ENCODE data around the gene C19orf67. TPM values are rescaled to one million over a fixed set of nuclear protein-coding genes. Genes with fewer than 3 reads are reported as not detected.
"Not testable (repeated sequence)": the region's sequence is repeated elsewhere in the genome, so short reads cannot be mapped to it uniquely, and the experiment has no call there.

Gene C19orf67
- polyA plus RNA-seq, 3 donors: 0.10 TPM; not detected in 2

DNA sequence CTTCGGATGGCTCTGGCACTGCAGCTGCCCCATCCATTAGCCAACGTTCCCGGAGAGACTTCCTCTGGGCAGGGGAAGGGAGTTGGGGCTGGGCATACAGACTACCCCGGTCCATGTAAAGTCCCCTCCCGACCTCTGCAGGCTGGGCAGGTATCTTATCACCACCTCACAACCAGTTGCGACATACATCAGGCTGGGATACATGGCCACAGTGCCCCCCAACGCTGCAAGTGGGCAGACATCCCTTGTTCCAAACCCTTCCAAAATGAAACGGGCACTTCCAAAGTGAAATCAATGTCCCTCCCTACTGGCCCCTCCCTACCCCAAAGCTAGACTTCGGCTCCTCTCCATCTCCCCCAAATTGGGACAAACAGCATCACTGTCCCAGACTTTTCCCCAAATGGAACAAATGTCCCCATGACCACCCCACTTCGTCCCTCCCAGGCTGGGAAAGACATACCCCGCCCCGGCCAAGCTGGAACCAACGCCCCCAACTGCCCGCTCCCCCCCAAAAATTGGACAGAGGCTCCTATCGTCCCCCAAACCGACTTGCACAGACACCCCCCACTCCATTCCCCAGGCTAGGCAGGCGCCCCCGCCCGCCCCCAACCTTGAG, 28.7 kb downstream of the C19orf67 start:
- DNase-seq: no peak

DNA sequence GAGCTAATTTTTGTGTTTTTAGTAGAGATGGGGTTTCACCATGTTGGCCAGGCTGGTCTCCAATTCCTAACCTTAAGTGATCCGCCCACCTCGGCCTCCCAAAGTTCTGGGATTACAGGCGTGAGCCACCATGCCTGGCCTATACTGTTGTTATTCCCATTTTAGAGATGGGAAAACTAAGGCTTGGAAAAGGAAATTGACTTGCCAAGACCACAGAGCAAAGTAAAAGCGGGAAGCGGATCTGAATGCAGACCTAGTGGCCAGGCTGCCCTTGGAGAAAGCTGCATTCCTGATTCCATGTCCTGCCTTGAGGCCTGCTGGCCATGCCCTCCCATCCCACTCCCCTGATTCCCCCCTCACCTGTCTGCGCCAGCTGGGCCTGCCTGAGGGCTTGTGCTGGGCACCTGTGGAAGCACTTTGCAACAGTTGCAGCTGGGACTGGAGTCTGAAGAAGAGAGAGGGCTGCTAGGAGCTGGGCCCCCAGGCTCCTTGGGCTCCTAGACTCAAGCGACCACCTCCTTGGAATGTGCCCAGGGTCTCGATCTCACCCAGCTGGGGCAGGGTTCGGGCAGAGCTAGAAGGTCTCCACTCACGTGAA, 29.4 kb downstream of the C19orf67 start:
- no peak for DNase-seq

DNA sequence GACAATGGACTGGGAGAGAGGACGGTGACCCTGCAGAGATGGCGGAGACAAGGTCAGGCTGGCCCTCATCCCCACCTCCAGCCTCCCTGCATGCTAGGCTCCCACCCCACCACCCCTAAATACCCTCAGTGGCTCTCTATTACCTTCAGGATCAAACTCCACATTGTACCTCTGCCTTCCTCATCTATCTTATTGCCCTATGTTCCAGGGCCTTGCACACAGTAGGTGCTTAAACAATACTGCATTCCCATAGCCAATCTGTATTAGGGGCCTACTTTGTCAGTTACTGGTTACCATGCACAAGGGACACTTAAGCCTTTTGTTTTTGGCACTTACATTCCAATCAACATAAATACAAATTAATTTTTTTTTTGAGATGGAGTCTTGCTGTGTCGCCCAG, 30.2 kb downstream of the C19orf67 start:
- DNase-seq: no peak

DNA sequence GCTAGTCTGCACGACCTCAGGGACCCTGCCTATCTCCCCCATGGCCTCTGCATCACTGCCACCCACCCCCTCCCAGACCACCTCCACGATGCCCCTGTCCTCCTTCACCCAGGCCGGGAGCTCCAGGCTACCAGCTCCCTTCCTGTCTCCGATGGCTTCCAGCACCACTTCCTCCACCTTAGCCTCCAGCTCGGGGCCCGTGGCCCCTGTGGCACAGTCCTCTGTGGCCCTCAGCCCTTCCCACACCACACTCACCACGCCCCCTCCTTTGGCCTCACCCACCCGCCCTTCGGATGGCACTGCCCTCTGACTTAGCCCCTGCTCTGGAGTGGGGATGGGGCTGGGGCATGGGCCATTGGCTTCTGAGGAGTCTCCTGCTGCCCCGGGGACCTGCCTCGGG, 30.9 kb downstream of the C19orf67 start:
- DNase-seq: no peak

DNA sequence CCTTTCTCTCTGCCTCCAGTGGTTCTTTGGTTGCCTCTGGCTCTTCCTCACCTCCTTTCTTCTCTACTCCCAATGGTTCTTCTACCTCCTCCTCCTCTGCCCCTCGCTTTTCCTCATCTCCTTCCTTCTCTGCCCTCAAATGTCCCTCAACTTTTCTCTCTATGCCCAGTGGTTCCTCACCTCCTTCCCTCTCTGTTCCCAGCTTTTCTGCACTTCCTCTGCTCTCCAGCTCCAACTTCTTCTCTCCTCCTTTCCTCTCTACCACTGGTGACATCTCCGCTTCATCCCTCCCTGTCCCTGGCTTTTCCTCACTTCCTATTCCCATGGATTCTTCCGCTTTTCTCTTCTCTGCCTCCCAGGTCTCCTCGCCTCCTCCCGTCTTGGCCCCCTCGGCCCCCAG, 31.5 kb downstream of the C19orf67 start:
- no peak for DNase-seq

DNA sequence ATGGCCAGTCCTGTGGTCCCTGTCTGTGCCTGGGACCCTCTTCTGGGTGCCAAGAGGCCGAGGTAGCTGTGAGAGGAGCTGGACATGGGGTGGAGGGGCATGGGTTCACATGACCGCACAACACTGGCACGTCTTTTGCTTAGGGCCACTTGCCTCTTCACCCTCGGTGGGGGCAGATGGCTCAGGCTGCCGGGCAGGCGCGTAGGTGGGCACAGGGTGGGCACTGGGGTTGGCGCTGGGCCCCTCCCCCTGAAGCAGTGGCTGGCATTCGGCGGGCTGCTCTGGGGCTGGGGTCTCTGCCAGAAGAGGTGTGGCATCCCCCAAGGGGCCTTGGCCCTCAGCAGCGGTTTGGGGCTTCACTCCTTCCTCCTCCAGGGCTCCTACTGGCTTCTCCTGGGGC, 32.1 kb downstream of the C19orf67 start:
- no peak for DNase-seq

DNA sequence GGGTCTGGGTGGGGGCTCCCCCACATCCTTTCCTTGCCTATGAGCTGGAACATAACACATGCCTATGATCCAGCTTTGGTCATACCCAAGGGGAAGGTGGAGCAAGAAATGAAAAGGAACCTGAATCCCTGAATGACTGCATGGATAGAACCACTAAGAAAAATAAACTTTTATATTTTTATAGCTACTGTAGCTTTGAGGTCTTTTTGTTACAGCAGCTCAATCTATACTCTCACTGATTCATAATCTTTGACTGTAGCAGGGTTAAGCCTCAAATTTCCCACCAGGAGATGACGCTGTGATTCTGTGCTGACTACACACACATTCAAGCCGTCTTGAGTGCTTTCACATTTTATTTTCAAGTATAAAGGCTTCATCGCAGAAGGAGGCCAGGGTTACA, 32.6 kb downstream of the C19orf67 start:
- DNase-seq: no peak

DNA sequence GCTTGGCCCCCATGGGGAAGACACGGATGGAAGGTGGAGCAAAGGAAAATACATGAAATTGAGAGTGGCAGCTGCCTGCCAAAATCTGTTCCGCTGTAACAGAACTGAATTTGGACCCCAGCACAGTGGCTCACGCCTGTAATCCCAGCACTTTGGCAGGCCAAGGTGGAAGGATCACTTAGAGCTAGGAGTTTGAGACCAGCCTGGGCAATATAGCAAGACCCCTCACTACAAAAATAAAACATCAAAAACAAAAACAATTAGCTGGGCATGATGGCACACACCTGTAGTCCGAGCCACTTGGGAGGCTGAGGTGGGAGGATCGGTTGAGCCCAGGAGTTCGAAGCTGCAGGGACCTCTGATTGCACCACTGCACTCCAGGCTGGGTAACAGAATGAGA, 33.1 kb downstream of the C19orf67 start:
- DNase-seq: no peak

DNA sequence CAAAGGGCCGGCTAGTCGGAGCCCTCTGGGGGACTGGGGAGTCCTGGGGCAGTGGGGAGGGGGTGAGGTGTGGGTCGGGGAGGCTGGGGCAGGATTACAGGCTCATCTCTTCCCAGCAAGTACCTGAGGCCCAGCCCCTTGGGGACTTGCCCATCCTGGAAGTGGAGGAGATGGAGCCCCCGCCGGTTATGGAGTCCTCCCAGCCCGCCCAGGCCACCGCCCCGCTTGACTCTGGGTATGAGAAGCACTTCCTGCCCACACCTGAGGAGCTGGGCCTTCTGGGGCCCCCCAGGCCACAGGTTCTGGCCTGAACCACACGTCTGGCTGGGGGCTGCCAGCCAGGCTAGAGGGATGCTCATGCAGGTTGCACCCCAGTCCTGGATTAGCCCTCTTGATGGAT, 33.6 kb downstream of the C19orf67 start:
- DNase-seq: no peak

DNA sequence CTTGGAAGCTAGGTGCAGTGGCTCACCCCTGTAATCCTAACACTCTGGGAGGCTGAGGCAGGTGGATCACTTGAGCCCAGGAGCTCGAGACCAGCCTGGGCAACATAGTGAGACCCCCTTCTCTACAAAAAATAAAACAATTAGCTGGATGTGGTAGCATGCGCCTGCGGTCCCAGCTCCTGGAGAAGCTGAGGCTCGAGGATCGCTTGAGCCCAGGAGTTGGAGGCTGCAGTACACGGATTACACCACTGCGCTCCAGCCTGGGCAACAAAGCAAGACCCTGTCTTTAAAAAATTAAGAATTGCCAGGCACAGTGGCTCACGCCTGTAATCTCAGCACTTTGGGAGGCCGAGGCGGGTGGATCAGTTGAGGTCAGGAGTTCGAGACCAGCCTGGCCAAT, 34.6 kb downstream of the C19orf67 start:
- DNase-seq: not testable (repeated sequence)

DNA sequence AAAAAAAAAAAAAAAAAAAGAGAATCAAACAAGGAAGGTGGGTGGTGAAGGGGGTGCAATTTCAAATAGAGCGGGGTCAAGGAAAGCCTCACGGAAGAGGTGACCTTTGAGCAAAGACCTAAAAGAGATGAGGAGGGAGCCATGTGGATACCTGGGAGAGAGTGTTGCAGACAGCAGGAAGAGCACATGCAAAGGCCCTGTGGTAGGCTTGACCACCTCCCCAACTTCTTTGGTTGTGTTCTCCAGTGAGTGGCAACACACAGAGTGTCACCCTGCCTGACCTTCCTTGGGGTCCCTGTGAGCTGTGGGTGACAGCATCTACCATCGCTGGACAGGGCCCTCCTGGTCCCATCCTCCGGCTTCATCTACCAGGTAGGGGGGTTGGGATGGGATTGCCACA, 35.1 kb downstream of the C19orf67 start:
- DNase-seq: no peak

DNA sequence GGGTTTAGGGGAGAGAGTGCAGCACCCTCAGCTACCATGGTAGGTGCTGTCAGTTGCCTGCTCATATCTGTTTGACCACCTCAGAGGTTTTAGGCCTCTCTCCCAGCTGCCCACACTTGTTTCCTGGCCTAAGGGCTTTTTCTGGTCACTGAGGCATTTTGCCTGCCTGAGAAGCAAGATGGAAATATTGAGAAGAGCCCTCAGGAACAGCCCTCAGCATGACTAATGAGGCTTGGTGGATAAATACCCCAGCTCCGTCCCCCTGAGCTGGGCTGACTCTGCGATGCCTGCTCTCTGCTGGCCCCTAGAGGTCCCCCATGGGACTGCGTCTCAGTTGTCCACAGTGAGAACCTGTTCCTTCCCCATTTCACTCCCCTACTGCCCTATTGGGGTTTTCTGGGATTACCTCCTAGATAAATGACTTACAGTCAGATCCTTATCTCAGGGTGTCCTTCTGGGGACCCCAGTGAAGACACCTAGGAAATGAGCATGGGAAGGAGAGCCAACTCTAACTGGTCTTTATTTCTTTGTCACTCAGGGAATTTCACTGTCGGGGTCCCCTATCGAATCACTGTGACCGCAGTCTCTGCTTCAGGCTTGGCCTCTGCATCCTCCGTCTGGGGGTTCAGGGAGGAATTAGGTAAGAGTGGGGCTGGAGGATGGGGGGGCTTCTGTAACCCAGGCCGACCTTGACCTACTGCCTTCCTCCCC, 37.0 kb downstream of the C19orf67 start:
- DNase-seq: no peak

DNA sequence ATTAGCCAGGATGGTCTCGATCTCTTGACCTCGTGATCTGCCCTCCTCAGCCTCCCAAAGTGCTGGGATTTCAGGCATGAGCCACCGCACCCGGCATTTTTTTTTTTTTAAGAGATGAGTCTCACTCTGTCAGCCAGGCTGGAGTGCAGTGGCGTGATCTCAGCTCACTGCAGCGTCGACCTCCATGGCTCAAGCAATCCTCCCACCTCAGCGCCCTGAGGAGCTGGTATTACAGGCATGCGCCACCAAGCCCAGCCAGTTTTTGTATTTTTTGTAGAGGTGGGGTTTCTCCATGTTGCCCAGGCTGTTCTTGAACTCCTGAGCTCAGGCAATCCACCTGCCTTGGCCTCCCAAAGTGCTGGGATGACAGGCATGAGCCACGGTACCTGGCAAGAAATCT, 37.7 kb downstream of the C19orf67 start:
- DNase-seq: not testable (repeated sequence)

DNA sequence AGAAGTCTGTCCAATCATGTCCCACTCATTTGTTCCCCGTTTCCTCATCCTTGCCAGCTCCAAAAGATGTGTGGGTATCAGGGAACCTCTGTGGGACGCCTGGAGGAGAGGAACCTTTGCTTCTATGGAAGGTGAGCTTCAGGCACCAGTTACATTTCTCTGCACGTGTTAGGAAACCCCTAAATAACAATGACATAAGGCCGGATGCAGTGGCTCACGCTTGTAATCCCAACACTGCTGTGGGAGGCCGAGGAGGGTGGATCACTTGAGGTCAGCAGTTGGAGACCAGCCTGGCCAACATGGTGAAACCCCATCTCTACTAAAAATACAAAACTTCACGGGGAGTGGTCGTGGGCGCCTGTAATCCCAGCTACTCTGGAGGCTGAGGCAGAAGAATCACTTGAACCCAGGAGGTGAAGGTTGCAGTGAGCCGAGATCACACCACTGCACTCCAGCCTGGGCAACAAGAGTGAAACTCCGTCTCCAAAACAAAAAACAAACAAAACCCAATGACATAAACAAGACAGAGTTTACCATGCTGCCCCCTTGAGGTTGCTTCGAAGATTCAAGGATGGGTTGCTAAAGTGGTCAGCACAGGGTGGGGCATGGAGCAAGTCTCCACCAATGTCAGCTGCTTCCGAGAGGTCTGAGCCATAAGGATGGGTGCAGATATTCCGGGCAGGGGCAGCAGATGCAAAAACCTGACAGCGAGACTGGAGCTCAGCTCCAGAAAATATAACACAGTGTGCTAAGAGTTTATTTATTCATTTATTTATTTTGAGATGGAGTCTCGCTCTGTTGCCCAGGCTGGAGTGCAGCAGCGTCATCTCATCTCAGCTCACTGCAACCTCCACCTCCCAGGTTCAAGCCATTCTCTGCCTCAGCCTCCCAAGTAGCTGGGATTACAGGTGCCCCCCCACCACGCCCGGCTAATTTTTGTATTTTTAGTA, 42.6 kb downstream of the C19orf67 start:
- peak; percentile 85 for DNase-seq

DNA sequence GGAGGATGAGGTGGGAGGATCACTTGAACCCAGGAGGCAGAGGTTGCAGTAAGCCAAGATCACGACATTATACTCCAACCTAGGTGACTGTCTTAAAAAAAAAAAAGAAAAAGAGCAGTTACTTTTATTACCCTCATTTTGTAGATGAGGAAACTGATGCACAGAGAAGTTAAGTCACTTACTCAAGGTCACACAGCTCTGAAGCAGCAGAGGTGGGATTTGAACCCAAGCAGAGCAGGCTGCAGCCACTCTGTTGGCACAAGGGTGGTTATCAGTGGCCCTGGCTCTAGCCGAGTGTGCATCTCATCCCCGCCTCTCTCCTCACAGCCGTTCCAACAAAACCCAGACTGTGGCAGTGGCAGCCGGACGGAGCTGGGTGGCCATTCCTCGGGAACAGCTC, 46.4 kb downstream of the C19orf67 start:
- DNase-seq: no peak

DNA sequence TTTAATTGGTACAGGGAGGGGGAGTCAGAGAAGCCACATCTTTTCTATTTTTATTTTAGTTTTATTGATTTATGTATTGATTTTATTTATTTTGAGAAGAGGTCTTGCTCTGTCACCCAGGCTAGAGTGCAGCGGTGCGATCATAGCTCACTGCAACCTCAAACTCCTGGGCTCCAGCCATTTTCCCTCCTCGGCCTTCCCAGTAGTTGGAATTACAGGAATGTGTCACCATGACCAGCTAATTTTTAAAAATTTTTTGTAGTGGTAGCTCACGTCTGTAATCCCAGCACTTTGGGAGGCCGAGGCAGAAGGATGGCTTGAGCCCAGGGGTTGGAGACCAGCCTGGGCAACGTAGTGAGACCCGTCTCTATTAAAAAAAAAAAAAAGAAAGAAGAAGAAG, 49.9 kb downstream of the C19orf67 start:
- no peak for DNase-seq

DNA sequence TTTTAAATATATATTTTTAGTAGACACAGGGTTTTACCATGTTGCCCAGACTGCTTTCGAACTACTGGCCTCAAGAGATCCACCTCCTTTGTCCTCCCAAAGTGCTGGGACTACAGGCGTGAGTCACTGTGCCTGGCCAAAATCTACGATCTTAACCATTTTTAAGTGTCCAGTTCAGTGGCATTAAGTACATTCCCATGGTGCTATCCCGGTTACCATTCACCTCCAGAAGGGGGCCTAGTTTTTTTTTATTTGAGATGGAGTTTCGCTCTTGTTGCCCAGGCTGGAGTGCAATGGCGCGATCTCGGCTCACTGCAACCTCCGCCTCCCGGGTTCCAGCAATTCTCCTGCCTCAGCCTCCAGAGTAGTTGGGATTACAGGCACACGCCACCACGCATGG, 50.4 kb downstream of the C19orf67 start:
- not testable (repeated sequence) for DNase-seq

DNA sequence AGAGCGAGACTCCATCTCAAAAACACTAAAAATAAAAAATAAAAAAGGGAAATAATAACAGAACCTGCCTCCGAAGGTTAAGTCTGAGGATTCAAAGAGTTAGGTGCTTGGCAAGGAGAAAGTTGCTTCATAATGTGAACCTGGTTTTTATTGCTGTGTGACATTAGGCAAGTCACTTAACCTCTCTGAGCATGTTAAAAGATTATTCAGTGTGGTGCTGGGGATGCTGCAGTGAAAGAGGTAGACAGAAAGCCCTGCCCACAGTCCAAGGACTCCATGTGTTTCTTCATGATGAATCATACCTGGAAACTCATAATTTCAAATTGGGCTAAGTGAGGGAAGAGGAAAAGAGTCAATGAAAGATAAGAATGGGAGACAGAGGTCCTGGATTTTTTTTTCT, 51.6 kb downstream of the C19orf67 start:
- no peak for DNase-seq

DNA sequence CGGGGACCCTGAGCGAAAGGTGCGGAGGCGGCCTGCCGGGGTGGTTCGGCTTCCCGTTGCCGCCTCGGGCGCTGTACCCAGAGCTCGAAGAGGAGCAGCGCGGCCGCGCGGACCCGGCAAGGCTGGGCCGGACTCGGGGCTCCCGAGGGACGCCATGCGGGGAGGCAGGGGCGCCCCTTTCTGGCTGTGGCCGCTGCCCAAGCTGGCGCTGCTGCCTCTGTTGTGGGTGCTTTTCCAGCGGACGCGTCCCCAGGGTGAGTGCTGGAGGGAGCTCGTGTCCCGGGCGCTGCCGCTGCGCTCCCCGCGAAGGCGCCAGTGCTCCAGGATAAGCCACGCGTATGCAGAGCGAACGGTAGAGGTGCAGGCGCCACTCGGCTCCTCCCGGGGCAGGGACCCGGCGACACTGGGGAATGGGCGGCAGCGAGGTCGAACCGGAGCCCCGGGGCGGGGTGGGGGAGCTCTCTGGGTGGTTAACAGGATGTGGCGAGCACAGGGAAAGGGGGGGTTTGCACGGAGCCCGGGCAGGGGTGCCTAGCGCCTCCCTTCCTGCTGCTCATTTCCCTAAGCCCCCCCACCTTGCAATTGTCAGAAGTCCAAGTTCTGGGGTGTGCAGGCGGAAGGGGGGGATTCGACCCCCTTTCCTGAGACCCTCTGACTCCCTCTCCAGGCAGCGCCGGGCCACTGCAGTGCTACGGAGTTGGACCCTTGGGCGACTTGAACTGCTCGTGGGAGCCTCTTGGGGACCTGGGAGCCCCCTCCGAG, 53.7 kb downstream of the C19orf67 start, which contains the start of gene IL27RA:
Gene IL27RA, plus strand, starts transcription at position 44 of the 762 bp plus-strand sequence. Its CDS starts 111 bp downstream, at position 155.
- peak; percentile 56 for DNase-seq

Data from renal pelvis (tissue), 4 donors.